H9 (cell line): ENCODE measurements around the gene USP8. TPM values are rescaled to one million over a fixed set of nuclear protein-coding genes. Genes with fewer than 3 reads are reported as not detected.

Source experiments
- DNase-seq: peaks from one replicate; pipeline ENCODE4 v3.0.0-alpha.2; 2017
- H2AFZ ChIP-seq: one replicate; pipeline ENCODE4 v1.6.1; 2013; ENCODE audit warnings: mild to moderate bottlenecking, low read length, control low read depth, moderate library complexity
- H2AK5ac ChIP-seq: 2 replicates; pipeline ENCODE4 v1.6.1; 2013; ENCODE audit warnings: low read length, control low read depth, mixed read lengths; ENCODE audit not compliant: insufficient read length
- H2BK120ac ChIP-seq: one replicate; pipeline ENCODE4 v1.6.1; 2013; ENCODE audit warnings: low read depth, mild to moderate bottlenecking, low read length, control low read depth, inconsistent platforms; ENCODE audit not compliant: poor library complexity, severe bottlenecking
- H2BK12ac ChIP-seq: 2 replicates; pipeline ENCODE4 v1.6.1; 2013; ENCODE audit warnings: low read length, control low read depth, mixed read lengths, low read depth; ENCODE audit not compliant: insufficient read length
- H2BK15ac ChIP-seq: 2 replicates; pipeline ENCODE4 v1.6.1; 2013; ENCODE audit warnings: low read depth, low read length, control low read depth
- H2BK20ac ChIP-seq: one replicate; pipeline ENCODE4 v1.6.1; 2013; ENCODE audit warnings: low read depth, mild to moderate bottlenecking, low read length, control low read depth, inconsistent platforms; ENCODE audit not compliant: poor library complexity, severe bottlenecking
- H2BK5ac ChIP-seq: 2 replicates; pipeline ENCODE4 v1.6.1; 2013; ENCODE audit warnings: low read length, control low read depth, mixed read lengths; ENCODE audit not compliant: insufficient read length
- H3K14ac ChIP-seq: 2 replicates; pipeline ENCODE4 v1.6.1; 2013; ENCODE audit warnings: low read length, control low read depth; ENCODE audit not compliant: insufficient read depth
- H3K18ac ChIP-seq: 2 replicates; pipeline ENCODE4 v1.6.1; 2013; ENCODE audit warnings: low read depth, mild to moderate bottlenecking, mixed read lengths, low read length, control low read depth; ENCODE audit not compliant: insufficient read length
- H3K23ac ChIP-seq: 2 replicates; pipeline ENCODE4 v1.6.1; 2013; ENCODE audit warnings: low read length, control low read depth, mixed read lengths, low read depth; ENCODE audit not compliant: insufficient read length
- H3K23me2 ChIP-seq: 2 replicates; pipeline ENCODE4 v1.6.1; 2013; ENCODE audit warnings: low read depth, mild to moderate bottlenecking, mixed read lengths, low read length, control low read depth; ENCODE audit not compliant: insufficient read length, poor library complexity, severe bottlenecking
- H3K27ac ChIP-seq: 2 replicates; pipeline ENCODE4 v1.5.1; 2013; ENCODE audit warnings: low read length, control low read depth, mixed read lengths, low read depth; ENCODE audit not compliant: insufficient read length
- H3K27me3 ChIP-seq: 2 replicates; pipeline ENCODE4 v1.6.1; 2013; ENCODE audit warnings: low read length, control low read depth, inconsistent platforms; ENCODE audit not compliant: insufficient read depth
- H3K4ac ChIP-seq: 2 replicates; pipeline ENCODE4 v1.6.1; 2013; ENCODE audit warnings: low read depth, mild to moderate bottlenecking, control low read depth, inconsistent platforms, low read length, moderate library complexity
- H3K4me1 ChIP-seq: 2 replicates; pipeline ENCODE4 v1.6.1; 2013; ENCODE audit warnings: low read length, control low read depth, inconsistent platforms; ENCODE audit not compliant: insufficient read depth
- H3K4me2 ChIP-seq: 2 replicates; pipeline ENCODE4 v1.6.1; 2013; ENCODE audit warnings: low read length, control low read depth, mixed read lengths; ENCODE audit not compliant: insufficient read length, insufficient read depth
- H3K56ac ChIP-seq: 2 replicates; pipeline ENCODE4 v1.6.1; 2013; ENCODE audit warnings: low read depth, mild to moderate bottlenecking, mixed read lengths, low read length, control low read depth; ENCODE audit not compliant: insufficient read length
- H3K79me1 ChIP-seq: 2 replicates; pipeline ENCODE4 v1.6.1; 2013; ENCODE audit warnings: low read depth, mild to moderate bottlenecking, moderate library complexity, low read length, control low read depth, inconsistent platforms; ENCODE audit not compliant: insufficient read depth, poor library complexity, severe bottlenecking
- H3K79me2 ChIP-seq: 2 replicates; pipeline ENCODE4 v1.6.1; 2013; ENCODE audit warnings: low read length, control low read depth, inconsistent platforms; ENCODE audit not compliant: insufficient read depth
- H3K9ac ChIP-seq: 2 replicates; pipeline ENCODE4 v1.6.1; 2013; ENCODE audit warnings: low read length, control low read depth, mixed read lengths; ENCODE audit not compliant: insufficient read length; ENCODE audit errors: extremely low read depth
- H3K9me3 ChIP-seq: one replicate; pipeline ENCODE4 v1.6.1; 2013; ENCODE audit warnings: low read depth, low read length, inconsistent platforms; ENCODE audit not compliant: control insufficient read depth
- H3T11ph ChIP-seq: one replicate; pipeline ENCODE4 v1.6.1; 2013; ENCODE audit warnings: mild to moderate bottlenecking, low read length, control low read depth, inconsistent platforms
- H4K20me1 ChIP-seq: one replicate; pipeline ENCODE4 v1.6.1; 2013; ENCODE audit not compliant: control insufficient read depth, insufficient read length, insufficient read depth
- H4K5ac ChIP-seq: 2 replicates; pipeline ENCODE4 v1.6.1; 2013; ENCODE audit warnings: low read depth, mild to moderate bottlenecking, mixed read lengths, low read length, control low read depth; ENCODE audit not compliant: insufficient read length
- H4K8ac ChIP-seq: replicated peaks from 2 replicates; pipeline ENCODE4 v1.6.1; 2013; ENCODE audit warnings: low read length, control low read depth, mixed read lengths, low read depth; ENCODE audit not compliant: insufficient read length
- H4K91ac ChIP-seq: 2 replicates; pipeline ENCODE4 v1.6.1; 2013; ENCODE audit warnings: low read depth, mild to moderate bottlenecking, moderate library complexity, mixed read lengths, low read length, control low read depth; ENCODE audit not compliant: insufficient read length
- H3K27ac Mint-ChIP-seq, 3 experiments: 2 replicates in 2 of 3; 3 replicates in 1 of 3; pipeline ENCODE4 v1.8.0; 2020 to 2021; ENCODE audit warnings: mixed read lengths in 3 of 3, mild to moderate bottlenecking in 1 of 3, moderate library complexity in 1 of 3
- H3K27me3 Mint-ChIP-seq: 2 replicates; pipeline ENCODE4 v1.8.0; 2021; ENCODE audit warnings: low read depth, mild to moderate bottlenecking, moderate library complexity, mixed read lengths
- H3K36me3 Mint-ChIP-seq, 3 experiments: 2 replicates in 2 of 3; 3 replicates in 1 of 3; pipeline ENCODE4 v1.8.0; 2020 to 2021; ENCODE audit warnings: low read depth in 3 of 3, mixed read lengths in 3 of 3; ENCODE audit not compliant: insufficient read depth in 1 of 3
- H3K4me1 Mint-ChIP-seq, 2 experiments: 2 replicates each; pipeline ENCODE4 v1.8.0; 2020; ENCODE audit warnings: mixed read lengths in 2 of 2
- H3K4me3 Mint-ChIP-seq, 2 experiments: 2 replicates in 1 of 2; 3 replicates in 1 of 2; pipeline ENCODE4 v1.8.0; 2020 to 2021; ENCODE audit warnings: mild to moderate bottlenecking in 2 of 2, mixed read lengths in 2 of 2, moderate library complexity in 1 of 2
- H3K9me3 Mint-ChIP-seq, 2 experiments: 2 replicates in 1 of 2; 3 replicates in 1 of 2; pipeline ENCODE4 v1.8.0; 2020; ENCODE audit warnings: mild to moderate bottlenecking in 2 of 2, mixed read lengths in 2 of 2, moderate library complexity in 1 of 2
- CTCF ChIP-seq: fragments of 200-600 bp; sonication (generic); conservative IDR thresholded peaks from 3 replicates; pipeline ENCODE4 v1.8.0; 2021; ENCODE audit warnings: antibody characterized with exemption, mild to moderate bottlenecking
- WGBS: extraction: QIAGEN DNeasy Blood & Tissue Kit; methylation state at CpG from one replicate; pipeline ENCODE4 v1.1.7; 2013; ENCODE audit warnings: missing lambda C conversion rate, low lambda C conversion rate, mixed read lengths; ENCODE audit not compliant: insufficient read length; ENCODE audit errors: extremely low coverage; 5-methylcytosine and 5-hydroxymethylcytosine counted together
- total RNA-seq: library from RNA; stranded (reverse); gene quantifications from 2 replicates; pipeline ENCODE4 v1.2.1, GENCODE V29; 2021

The USP8 gene
- total RNA-seq, 1 experiment from 2014 or later: 67.1 TPM

- Histone ChIP-seq H3K9me3 (no peaks in the 10 kb centered on the region), H2BK15ac (no peak overlapping the region), H3T11ph (no peak overlapping the region), H4K5ac (no peak overlapping the region), H3K23ac (no peak overlapping the region), H3K9ac (no peak overlapping the region), H4K91ac (no peak overlapping the region), H4K20me1 (no peaks in the 10 kb centered on the region), H3K4ac (no peak overlapping the region), H3K18ac (no peak overlapping the region), H3K79me1 (no peaks in the 10 kb centered on the region), H3K27ac (no peak overlapping the region), H2AK5ac (no peak overlapping the region), H3K14ac (no peak overlapping the region), H3K4me2 (no peak overlapping the region), H4K8ac (no peak overlapping the region), H3K23me2 (no peaks in the 10 kb centered on the region), H3K27me3 (no peaks in the 10 kb centered on the region), H3K56ac (no peak overlapping the region), H2BK5ac (no peak overlapping the region), H3K4me1 (no peaks in the 10 kb centered on the region), H2AFZ (no peak overlapping the region), H2BK120ac (no peak overlapping the region), H2BK12ac (no peak overlapping the region), H3K79me2 (no peaks in the 10 kb centered on the region), H2BK20ac (no peak overlapping the region)
- H3K27ac Mint-ChIP-seq: 0 out of 7 replicates have a peak overlapping the region, but pooled peaks of 1 of the 3 experiments have one; percentile 1
- no peaks in the 10 kb centered on the region for H3K4me1 Mint-ChIP-seq
- H3K4me3 Mint-ChIP-seq: no peak overlapping the region
- H3K36me3 Mint-ChIP-seq: peaks cover 19 to 74% (median 54%) of the 10 kb centered on the region in 3 experiments; a peak in 6 of 7 replicates
- no peaks in the 10 kb centered on the region for H3K27me3 Mint-ChIP-seq
- no peak for TF ChIP-seq CTCF
- DNase-seq: no peak
- no peaks in the 10 kb centered on the region for H3K9me3 Mint-ChIP-seq
- no CpG with 5 or more reads among the region's 2 CpGs for WGBS
Measured at GRCh38 chr15:50496692-50497091, 72.5 kb downstream of the USP8 start.
